GM10248 (cell line): ENCODE measurements around the gene U2SURP.

Experiments used
- CTCF ChIA-PET: fragments of 300-600 bp; sonication (Branson Sonifier 250); formaldehyde crosslinking; extraction: SDS; loops from one replicate; lab custom pipeline; 2021; ENCODE audit warnings: antibody characterized with exemption; lab: Yijun Ruan, JAX
- POLR2A ChIA-PET: fragments of 350-650 bp; sonication (Branson Sonifier 250); formaldehyde crosslinking; extraction: SDS; loops from one replicate; lab custom pipeline; 2020; ENCODE audit warnings: antibody characterized with exemption; lab: Yijun Ruan, JAX
- DNase-seq: peaks from one replicate; pipeline ENCODE4 v3.0.0; 2012; ENCODE audit errors: extremely low spot score
- CTCF ChIP-seq: IDR thresholded peaks from 2 replicates; pipeline ENCODE4 v1.5.1; 2012; ENCODE audit warnings: mild to moderate bottlenecking, low read depth; ENCODE audit errors: extremely low read depth, missing control alignments, control extremely low read depth

The U2SURP gene

DNA sequence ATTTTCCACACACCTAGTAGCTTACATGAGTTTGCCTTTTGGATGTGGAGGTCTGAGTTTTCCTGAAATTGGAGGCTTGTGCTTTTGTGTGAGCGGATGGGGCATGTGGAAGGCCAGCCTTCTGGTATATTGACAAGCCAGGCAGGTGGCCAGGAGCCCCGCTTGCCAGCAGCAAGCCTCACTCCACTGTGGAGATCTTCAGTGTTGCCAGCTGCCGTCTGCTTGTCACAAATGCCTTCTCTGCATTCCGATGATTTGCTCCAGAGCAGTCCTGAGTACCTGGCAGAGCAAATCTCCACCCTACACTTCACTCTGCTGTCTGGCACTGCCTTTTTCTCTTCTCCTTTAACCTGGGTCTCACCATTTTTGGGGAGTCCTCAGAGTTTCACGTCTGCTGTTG lies 89.1 kb downstream of the U2SURP start:
- DNase-seq, result no peak
- ChIA-PET POLR2A (no interaction called here), CTCF (no interaction called here)
- no peak for TF ChIP-seq CTCF

- TF ChIP-seq CTCF, result no peak
- CTCF ChIA-PET, result interaction anchor here (0.9 to 1.2 kb wide), 3 partner anchors 16 to 342 kb away, joined by 3 to 4 read pairs (median 3); no protein-coding TSS in a partner anchor
- POLR2A ChIA-PET, result no interaction called here
- DNase-seq, result no peak
Measured at GRCh38 chr3:143090976-143091837, 89.8 kb downstream of the U2SURP start.

GRCh38 chr3:143092191-143092590 lies 90.8 kb downstream of the U2SURP start:
- ChIA-PET CTCF (interaction anchor here (0.9 to 1.5 kb wide), 5 partner anchors 9 to 341 kb away, joined by 3 to 5 read pairs (median 3); no protein-coding TSS in a partner anchor), POLR2A (no interaction called here)
- DNase-seq, result no peak
- TF ChIP-seq CTCF, result no peak

DNA sequence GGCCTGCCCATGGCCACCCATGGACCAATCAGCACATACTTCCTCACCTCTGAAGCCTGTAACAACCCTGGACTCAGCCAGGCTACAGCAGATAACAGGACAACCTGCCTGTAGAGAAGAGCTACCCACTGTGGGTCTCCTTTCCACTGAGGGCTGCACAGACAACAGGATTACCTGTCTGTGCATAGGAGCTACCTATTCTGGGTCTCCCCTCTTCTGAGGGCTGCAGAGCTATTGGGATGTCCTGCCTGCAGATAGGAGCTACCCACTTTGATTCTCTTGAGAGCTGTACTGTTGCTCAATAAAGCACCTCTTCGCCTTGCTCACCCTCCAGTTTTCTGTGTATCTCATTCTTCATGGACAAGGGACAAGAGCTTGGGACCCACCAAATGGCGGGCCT lies 94.4 kb downstream of the U2SURP start:
- CTCF ChIA-PET, result interaction anchor here (0.7 to 1.5 kb wide), 6 partner anchors 10 to 578 kb away, joined by 3 to 7 read pairs (median 4); no protein-coding TSS in a partner anchor
- no peak for TF ChIP-seq CTCF
- no peak for DNase-seq

GRCh38 chr3:143098032-143098764 lies 96.8 kb downstream of the U2SURP start:
- no peak for DNase-seq
- CTCF ChIA-PET, result interaction anchor here (1.3 to 2.5 kb wide), 3 partner anchors 11 to 60 kb away, joined by 3 to 10 read pairs (median 5); no protein-coding TSS in a partner anchor

More for the DNA sequence above, 94.4 kb downstream of the U2SURP start:
- POLR2A ChIA-PET, result no interaction called here

More at GRCh38 chr3:143098032-143098764, 96.8 kb downstream of the U2SURP start:
- POLR2A ChIA-PET, result no interaction called here
- TF ChIP-seq CTCF, result no peak
